Putamen (tissue), 1 donor: ENCODE measurements around the gene L3MBTL3.

Source experiments
- DNase-seq: peaks from one replicate; pipeline ENCODE4 v3.0.0-alpha.2; 2016; ENCODE audit warnings: low spot score

The L3MBTL3 gene

GRCh38 chr6:130027948-130028347 lies 9.6 kb downstream of the L3MBTL3 start:
- no peak for DNase-seq

GRCh38 chr6:130029163-130029562 lies 10.8 kb downstream of the L3MBTL3 start:
- DNase-seq: no peak

GRCh38 chr6:130032758-130033340 lies 14.5 kb downstream of the L3MBTL3 start:
- no peak for DNase-seq

GRCh38 chr6:130033949-130034348 lies 15.6 kb downstream of the L3MBTL3 start:
- DNase-seq: no peak

GRCh38 chr6:130034378-130035146 lies 16.2 kb downstream of the L3MBTL3 start:
- DNase-seq: no peak

GRCh38 chr6:130035211-130035610 lies 16.8 kb downstream of the L3MBTL3 start:
- no peak for DNase-seq

- no peak for DNase-seq
Observed at GRCh38 chr6:130037207-130037811, 18.9 kb downstream of the L3MBTL3 start.

- no peak for DNase-seq
Observed at GRCh38 chr6:130041594-130041993, 23.2 kb downstream of the L3MBTL3 start.

- no peak for DNase-seq
Observed at GRCh38 chr6:130043344-130043743, 25.0 kb downstream of the L3MBTL3 start.

GRCh38 chr6:130045622-130046021 lies 27.2 kb downstream of the L3MBTL3 start:
- no peak for DNase-seq

GRCh38 chr6:130046671-130047070 lies 28.3 kb downstream of the L3MBTL3 start:
- DNase-seq: no peak

- DNase-seq: no peak
Observed at GRCh38 chr6:130047088-130047995, 29.0 kb downstream of the L3MBTL3 start.

GRCh38 chr6:130050230-130050629 lies 31.8 kb downstream of the L3MBTL3 start:
- DNase-seq: no peak

- no peak for DNase-seq
Observed at GRCh38 chr6:130054725-130055124, 36.3 kb downstream of the L3MBTL3 start.

- DNase-seq: no peak
Observed at GRCh38 chr6:130055271-130055670, 36.9 kb downstream of the L3MBTL3 start.

GRCh38 chr6:130057495-130057894 lies 39.1 kb downstream of the L3MBTL3 start:
- no peak for DNase-seq

- no peak for DNase-seq
Observed at GRCh38 chr6:130063806-130064205, 45.4 kb downstream of the L3MBTL3 start.

- no peak for DNase-seq
Observed at GRCh38 chr6:130065609-130066156, 47.3 kb downstream of the L3MBTL3 start.

- DNase-seq: no peak
Observed at GRCh38 chr6:130069485-130069884, 51.1 kb downstream of the L3MBTL3 start.

- DNase-seq: peak; percentile 37
Observed at GRCh38 chr6:130070326-130070725, 51.9 kb downstream of the L3MBTL3 start.

- no peak for DNase-seq
Observed at GRCh38 chr6:130070792-130071191, 52.4 kb downstream of the L3MBTL3 start.

- DNase-seq: no peak
Observed at GRCh38 chr6:130075879-130076460, 57.6 kb downstream of the L3MBTL3 start.
